Measurements from ENCODE around the gene DNAJA3. TPM values are rescaled to one million over a fixed set of nuclear protein-coding genes. Genes with fewer than 3 reads are reported as not detected.
A peak's percentile ranks its signal among the peaks of the same experiment; 100 is the strongest.

DNAJA3 gene
- total RNA-seq, 1 donor from 2014 or later, result 36.4 TPM

DNA sequence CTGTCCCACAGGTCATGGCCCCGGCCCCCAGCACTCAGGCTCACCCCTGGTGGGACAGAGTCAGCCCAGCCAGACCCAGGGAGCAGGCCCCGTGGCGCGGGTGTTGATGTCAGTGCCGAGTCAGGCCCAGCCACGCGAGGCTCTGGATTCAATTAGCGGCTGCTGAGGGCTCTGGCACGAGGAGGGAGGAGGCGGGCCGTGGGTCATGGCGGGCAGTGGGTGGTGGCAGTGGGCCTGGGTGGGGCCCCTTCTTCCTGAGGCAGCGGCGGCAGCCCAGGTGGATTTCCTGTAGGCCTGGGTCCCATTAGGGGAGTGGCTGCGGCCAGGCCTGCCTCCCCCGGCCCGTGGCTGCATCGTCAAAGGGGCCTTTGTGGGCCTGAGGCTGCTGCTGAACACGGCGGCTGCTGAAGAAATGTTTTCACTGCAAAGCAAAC is 41.1 kb upstream of the DNAJA3 start:
- Histone ChIP-seq H3K9me3 (ENCODE audit: insufficient read depth, low read depth, low read length) (no peaks in the 10 kb centered on the region), H3K27me3 (ENCODE audit: insufficient read depth, low read length) (no peaks in the 10 kb centered on the region), H3K9ac (ENCODE audit: low read length) (peak overlapping the region; percentile 10), H3K27ac (ENCODE audit: low read depth, low read length) (no peak overlapping the region), H3K79me2 (ENCODE audit: insufficient read depth, low read length) (peaks cover 22% of the 10 kb centered on the region), H4K20me1 (ENCODE audit: insufficient read depth, low read length) (peaks cover 46% of the 10 kb centered on the region), H3K4me2 (ENCODE audit: low read length) (no peak overlapping the region), H3K4me3 (ENCODE audit: insufficient read depth, low read depth, low read length) (no peak overlapping the region), H2AFZ (ENCODE audit: low read depth, low read length) (no peak overlapping the region), H3K36me3 (ENCODE audit: insufficient read depth, low read length) (no peaks in the 10 kb centered on the region), H3K4me1 (ENCODE audit: insufficient read depth, low read length) (peaks cover 55% of the 10 kb centered on the region)
- Mint-ChIP-seq H3K9me3 (ENCODE audit: unreplicated experiment) (no peaks in the 10 kb centered on the region), H3K36me3 (ENCODE audit: low read depth, unreplicated experiment) (no peaks in the 10 kb centered on the region), H3K27ac (ENCODE audit: unreplicated experiment) (no peak overlapping the region), H3K4me3 (ENCODE audit: unreplicated experiment) (no peak overlapping the region), H3K4me1 (ENCODE audit: low read depth, unreplicated experiment) (peaks cover 14% of the 10 kb centered on the region), H3K27me3 (ENCODE audit: low read depth, unreplicated experiment) (no peaks in the 10 kb centered on the region)
- no peak for FAIRE-seq
- DNase-seq (ENCODE audit: low read depth), result no peak
- TF ChIP-seq, protein P1, sequence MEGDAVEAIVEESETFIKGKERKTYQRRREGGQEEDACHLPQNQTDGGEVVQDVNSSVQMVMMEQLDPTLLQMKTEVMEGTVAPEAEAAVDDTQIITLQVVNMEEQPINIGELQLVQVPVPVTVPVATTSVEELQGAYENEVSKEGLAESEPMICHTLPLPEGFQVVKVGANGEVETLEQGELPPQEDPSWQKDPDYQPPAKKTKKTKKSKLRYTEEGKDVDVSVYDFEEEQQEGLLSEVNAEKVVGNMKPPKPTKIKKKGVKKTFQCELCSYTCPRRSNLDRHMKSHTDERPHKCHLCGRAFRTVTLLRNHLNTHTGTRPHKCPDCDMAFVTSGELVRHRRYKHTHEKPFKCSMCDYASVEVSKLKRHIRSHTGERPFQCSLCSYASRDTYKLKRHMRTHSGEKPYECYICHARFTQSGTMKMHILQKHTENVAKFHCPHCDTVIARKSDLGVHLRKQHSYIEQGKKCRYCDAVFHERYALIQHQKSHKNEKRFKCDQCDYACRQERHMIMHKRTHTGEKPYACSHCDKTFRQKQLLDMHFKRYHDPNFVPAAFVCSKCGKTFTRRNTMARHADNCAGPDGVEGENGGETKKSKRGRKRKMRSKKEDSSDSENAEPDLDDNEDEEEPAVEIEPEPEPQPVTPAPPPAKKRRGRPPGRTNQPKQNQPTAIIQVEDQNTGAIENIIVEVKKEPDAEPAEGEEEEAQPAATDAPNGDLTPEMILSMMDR (IDR thresholded peaks at IDR 0.05; ENCODE audit: insufficient read depth, low read depth, low read length), result no peak
- TF ChIP-seq EZH2 (IDR thresholded peaks at IDR 0.05; ENCODE audit: insufficient read depth, low read length), result no peak

DNA sequence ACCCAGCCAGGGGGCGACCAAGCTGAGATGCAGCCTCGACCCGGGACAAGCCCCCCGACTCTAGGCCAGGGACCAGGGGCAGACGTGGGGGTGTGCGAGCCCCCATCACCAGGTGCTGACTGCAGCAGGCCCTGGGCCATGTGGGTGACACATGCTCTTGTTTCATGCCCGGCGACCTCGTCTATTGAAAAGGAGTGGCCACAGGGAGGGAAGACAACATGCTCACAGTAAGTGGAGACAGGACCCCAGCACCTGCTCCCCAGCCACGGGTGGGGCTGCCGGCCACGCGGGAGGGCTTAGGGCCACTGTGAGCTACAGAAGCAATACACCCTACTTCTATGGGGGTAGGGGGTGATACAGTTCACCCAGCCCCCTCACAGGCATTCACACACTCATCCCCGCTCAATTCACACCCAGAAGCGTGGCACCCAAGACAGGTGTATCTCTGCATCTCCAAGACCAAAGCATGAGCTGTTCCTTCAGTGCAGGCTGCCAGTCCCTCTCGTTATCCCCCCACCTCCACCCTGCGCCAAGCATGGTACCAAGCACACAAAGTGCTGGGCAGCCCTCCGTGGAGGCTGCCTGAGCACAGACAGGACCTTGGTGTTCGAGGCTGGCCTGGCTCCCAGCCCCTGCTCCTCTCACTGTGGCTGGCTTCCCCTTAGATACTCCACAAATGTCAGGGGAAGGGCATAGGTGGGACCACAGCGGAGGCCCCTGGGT is 40.4 kb upstream of the DNAJA3 start:
- peaks cover 5% of the 10 kb centered on the region for H3K36me3 Mint-ChIP-seq (ENCODE audit: low read depth, unreplicated experiment)
- H3K27ac Mint-ChIP-seq (ENCODE audit: unreplicated experiment), result no peak overlapping the region
- H3K79me2 ChIP-seq (ENCODE audit: insufficient read depth, low read length), result peaks cover 18% of the 10 kb centered on the region
- no peaks in the 10 kb centered on the region for H3K36me3 ChIP-seq (ENCODE audit: insufficient read depth, low read length)
- H3K27me3 ChIP-seq (ENCODE audit: insufficient read depth, low read length), result no peaks in the 10 kb centered on the region
- no peak for DNase-seq (ENCODE audit: low read depth)
- peaks cover 42% of the 10 kb centered on the region for H4K20me1 ChIP-seq (ENCODE audit: insufficient read depth, low read length)
- peaks cover 56% of the 10 kb centered on the region for H3K4me1 ChIP-seq (ENCODE audit: insufficient read depth, low read length)
- FAIRE-seq, result no peak
- H3K27ac ChIP-seq (ENCODE audit: low read depth, low read length), result no peak overlapping the region
- H3K9me3 ChIP-seq (ENCODE audit: insufficient read depth, low read depth, low read length), result no peaks in the 10 kb centered on the region
- H3K9me3 Mint-ChIP-seq (ENCODE audit: unreplicated experiment), result no peaks in the 10 kb centered on the region
- H3K27me3 Mint-ChIP-seq (ENCODE audit: low read depth, unreplicated experiment), result no peaks in the 10 kb centered on the region
- TF ChIP-seq, protein P1 (IDR thresholded peaks at IDR 0.05; ENCODE audit: insufficient read depth, low read depth, low read length), result no peak
- no peak for TF ChIP-seq EZH2 (IDR thresholded peaks at IDR 0.05; ENCODE audit: insufficient read depth, low read length)
- H3K4me3 Mint-ChIP-seq (ENCODE audit: unreplicated experiment), result no peak overlapping the region
- H3K4me2 ChIP-seq (ENCODE audit: low read length), result no peak overlapping the region
- no peak overlapping the region for H3K4me3 ChIP-seq (ENCODE audit: insufficient read depth, low read depth, low read length)
- no peak overlapping the region for H3K9ac ChIP-seq (ENCODE audit: low read length)
- H2AFZ ChIP-seq (ENCODE audit: low read depth, low read length), result no peak overlapping the region
- peaks cover 14% of the 10 kb centered on the region for H3K4me1 Mint-ChIP-seq (ENCODE audit: low read depth, unreplicated experiment)

DNA sequence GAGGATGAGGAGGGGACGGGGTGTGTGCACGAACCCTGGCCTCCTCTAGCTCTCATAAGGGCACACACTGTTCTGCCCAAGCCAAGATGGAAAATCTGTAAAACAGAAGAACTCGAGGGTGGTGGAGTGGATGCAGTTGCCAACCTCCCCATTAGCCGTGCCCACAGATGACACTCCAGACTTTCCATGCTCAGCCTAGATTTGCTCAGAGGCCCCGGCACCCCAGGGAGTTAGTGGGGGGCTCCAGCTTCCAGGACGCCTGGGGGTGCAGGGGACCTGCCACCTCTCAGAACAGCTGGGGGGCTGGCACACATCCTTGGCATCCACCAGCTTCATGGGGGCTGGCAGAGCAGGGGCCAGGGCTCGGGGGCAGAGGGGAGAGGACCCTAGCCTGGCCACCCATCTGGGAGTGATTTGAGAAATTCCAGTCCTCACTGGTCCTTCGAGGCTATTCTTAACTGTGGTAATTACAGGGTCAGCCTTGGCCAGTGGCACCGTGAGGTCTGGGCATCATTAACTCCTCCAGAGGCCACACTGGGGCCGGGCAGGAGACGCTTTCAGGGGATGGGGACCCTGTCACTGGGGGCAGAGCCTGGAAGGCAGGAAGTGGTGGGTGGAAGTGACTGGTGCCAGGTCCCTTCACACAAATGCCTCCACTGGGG is 39.7 kb upstream of the DNAJA3 start:
- no peaks in the 10 kb centered on the region for H3K27me3 Mint-ChIP-seq (ENCODE audit: low read depth, unreplicated experiment)
- Histone ChIP-seq H3K4me2 (ENCODE audit: low read length) (peak overlapping the region; percentile 26), H3K9me3 (ENCODE audit: insufficient read depth, low read depth, low read length) (no peaks in the 10 kb centered on the region), H3K4me3 (ENCODE audit: insufficient read depth, low read depth, low read length) (no peak overlapping the region), H2AFZ (ENCODE audit: low read depth, low read length) (no peak overlapping the region), H3K27me3 (ENCODE audit: insufficient read depth, low read length) (no peaks in the 10 kb centered on the region), H4K20me1 (ENCODE audit: insufficient read depth, low read length) (peaks cover 35% of the 10 kb centered on the region), H3K4me1 (ENCODE audit: insufficient read depth, low read length) (peaks cover 51% of the 10 kb centered on the region), H3K9ac (ENCODE audit: low read length) (no peak overlapping the region), H3K27ac (ENCODE audit: low read depth, low read length) (no peak overlapping the region), H3K79me2 (ENCODE audit: insufficient read depth, low read length) (peaks cover 11% of the 10 kb centered on the region), H3K36me3 (ENCODE audit: insufficient read depth, low read length) (no peaks in the 10 kb centered on the region)
- DNase-seq (ENCODE audit: low read depth) (no peak), FAIRE-seq (no peak)
- peaks cover 14% of the 10 kb centered on the region for H3K4me1 Mint-ChIP-seq (ENCODE audit: low read depth, unreplicated experiment)
- H3K36me3 Mint-ChIP-seq (ENCODE audit: low read depth, unreplicated experiment), result peaks cover 6% of the 10 kb centered on the region
- no peak overlapping the region for H3K4me3 Mint-ChIP-seq (ENCODE audit: unreplicated experiment)
- no peaks in the 10 kb centered on the region for H3K9me3 Mint-ChIP-seq (ENCODE audit: unreplicated experiment)
- no peak for TF ChIP-seq EZH2 (IDR thresholded peaks at IDR 0.05; ENCODE audit: insufficient read depth, low read length)
- TF ChIP-seq, protein P1 (IDR thresholded peaks at IDR 0.05; ENCODE audit: insufficient read depth, low read depth, low read length), result no peak
- no peak overlapping the region for H3K27ac Mint-ChIP-seq (ENCODE audit: unreplicated experiment)
